GM12892 (cell line): Measurements from ENCODE around the gene PPIF.

Source experiments
- DNase-seq: peaks from one replicate; pipeline ENCODE4 v3.0.0; 2011; ENCODE audit not compliant: insufficient read length
- FAIRE-seq: peaks from 2 replicates; lab custom pipeline; 2011; peaks lifted over from hg19 to GRCh38; lab: Jason Lieb, UNC
- POLR2A ChIP-seq: IDR thresholded peaks from 2 replicates; pipeline ENCODE4 v1.6.1; 2011; ENCODE audit warnings: low read depth, low read length, control low read depth
- POLR2AphosphoS5 ChIP-seq: IDR thresholded peaks from 2 replicates; pipeline ENCODE4 v1.6.1; 2011; ENCODE audit warnings: low read depth, low read length, control low read depth
- TAF1 ChIP-seq: IDR thresholded peaks from 2 replicates; pipeline ENCODE4 v1.6.1; 2011; ENCODE audit warnings: low read depth, mild to moderate bottlenecking, control low read depth, low read length, borderline replicate concordance

The PPIF gene

GRCh38 chr10:79355420-79356017, 8.2 kb downstream of the PPIF start:
- DNase-seq (no peak), FAIRE-seq (no peak)
- TF ChIP-seq POLR2AphosphoS5 (peak; percentile 71; the same call in 1 of the 2 replicates), POLR2A (peak; percentile 36), TAF1 (no peak)

DNA sequence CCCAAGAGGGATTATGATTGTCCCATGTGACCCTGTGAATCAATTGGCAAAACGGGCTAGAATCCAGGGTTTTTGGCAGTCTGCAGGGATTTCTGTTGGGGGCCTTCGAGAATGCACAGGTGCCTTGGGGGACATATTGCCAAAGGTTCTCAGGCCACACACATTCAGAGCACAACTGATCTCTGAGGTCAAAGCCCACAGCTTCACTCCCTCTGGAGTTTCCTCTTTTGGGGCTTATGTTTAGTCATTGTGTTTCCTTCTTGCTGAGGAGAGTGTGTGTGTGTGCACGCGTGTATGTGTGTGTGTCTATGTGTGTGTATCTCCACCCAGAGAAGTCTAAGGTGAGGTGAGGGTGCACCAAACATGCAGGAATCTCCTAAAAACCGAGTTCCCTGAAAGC, 8.8 kb downstream of the PPIF start:
- 0 out of 2 replicates have a peak, but pooled peaks have one; percentile 36 for TF ChIP-seq POLR2A
- TF ChIP-seq TAF1, result no peak
- FAIRE-seq (no peak), DNase-seq (no peak)

DNA sequence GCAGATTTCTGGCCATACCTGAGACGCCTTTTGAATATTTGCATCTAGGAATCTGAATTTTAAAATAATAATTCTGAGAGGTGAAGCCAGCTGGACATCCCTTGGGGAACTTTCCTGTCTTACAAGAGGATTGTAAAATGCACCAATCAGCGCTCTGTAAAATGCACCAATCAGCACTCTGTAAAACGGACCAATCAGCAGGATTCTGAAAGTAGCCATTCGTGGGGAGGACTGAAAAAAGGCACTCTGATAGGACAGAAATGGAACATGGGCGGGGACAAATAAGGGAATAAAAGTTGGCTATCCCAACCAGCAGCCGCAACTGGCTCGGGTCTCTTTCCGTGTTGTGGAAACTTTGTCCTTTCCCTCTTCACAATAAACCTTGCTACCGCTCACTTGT, 9.9 kb downstream of the PPIF start:
- no peak for TF ChIP-seq TAF1
- no peak for TF ChIP-seq POLR2A
- TF ChIP-seq POLR2AphosphoS5, result no peak
- no peak for FAIRE-seq
- no peak for DNase-seq

- TF ChIP-seq POLR2A, result no peak
- no peak for TF ChIP-seq POLR2AphosphoS5
- FAIRE-seq, result no peak
- no peak for DNase-seq
Observed at GRCh38 chr10:79358811-79359210, 11.5 kb downstream of the PPIF start.

DNA sequence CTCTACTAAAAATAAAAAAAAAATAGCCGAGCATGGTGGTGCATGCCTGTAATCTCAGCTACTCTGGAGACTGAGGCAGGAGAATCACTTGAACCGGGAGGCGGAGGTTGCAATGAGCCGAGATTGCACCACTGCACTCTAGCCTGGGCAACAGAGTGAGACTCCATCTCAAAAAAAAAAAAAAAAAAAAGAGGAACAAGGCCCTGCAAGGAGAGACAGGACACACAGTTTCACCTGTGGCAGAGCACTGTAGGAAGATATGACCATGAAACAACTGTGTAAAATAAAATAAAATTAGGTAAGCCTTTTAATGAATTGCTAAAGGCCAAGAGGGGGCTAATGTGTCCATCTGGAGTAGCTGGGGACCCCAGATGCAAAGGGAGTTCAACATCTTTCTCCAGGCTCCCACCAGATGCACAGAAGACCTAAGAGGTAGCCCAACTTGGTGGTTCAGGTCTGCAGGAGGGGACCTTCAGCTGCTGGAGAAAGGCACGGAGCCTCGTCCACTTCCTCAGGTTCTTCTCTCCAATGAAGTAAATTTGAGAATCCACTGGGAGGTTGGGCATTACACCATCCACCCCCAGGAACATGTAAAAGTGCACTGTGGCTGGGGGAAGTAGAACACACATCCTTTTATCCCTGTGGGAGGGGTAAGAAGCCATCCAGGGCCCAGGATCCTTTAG, 12.7 kb downstream of the PPIF start:
- no peak for TF ChIP-seq POLR2A
- no peak for TF ChIP-seq POLR2AphosphoS5
- TF ChIP-seq TAF1, result no peak
- no peak for FAIRE-seq

GRCh38 chr10:79360499-79361342, 13.5 kb downstream of the PPIF start:
- TF ChIP-seq POLR2AphosphoS5, result no peak
- no peak for TF ChIP-seq TAF1
- no peak for TF ChIP-seq POLR2A
- FAIRE-seq, result no peak
- no peak for DNase-seq

More for the DNA sequence above, 12.7 kb downstream of the PPIF start:
- no peak for DNase-seq

DNA sequence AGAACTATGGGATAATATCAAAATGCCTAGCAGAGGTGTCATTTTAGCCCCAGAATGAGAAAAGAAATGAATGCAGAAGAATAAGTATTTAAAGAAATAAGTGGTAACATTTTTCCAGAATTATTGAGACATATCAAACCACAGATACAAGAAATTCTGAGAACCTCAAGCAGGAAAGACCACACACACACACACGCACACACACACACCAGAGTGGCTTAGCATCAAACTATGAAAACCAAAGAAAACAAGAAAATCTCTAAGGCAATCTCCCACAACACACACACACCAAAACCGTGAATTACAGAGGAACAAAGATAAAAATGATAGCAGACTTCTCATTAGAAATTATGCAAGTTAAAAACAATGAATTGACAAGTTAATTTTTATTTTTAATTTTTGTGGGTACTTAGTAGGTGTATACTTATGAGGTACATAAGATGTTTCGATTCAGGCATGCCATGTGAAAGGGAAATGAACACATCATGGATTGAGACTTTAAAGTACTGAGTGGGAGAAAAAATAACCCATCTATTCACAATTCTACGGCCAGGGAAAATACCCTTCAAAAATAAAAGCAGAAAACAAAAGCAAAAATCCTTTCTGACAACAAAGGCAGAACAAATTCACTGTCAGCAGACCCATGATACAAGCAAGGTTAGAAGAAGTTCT, 14.6 kb downstream of the PPIF start:
- DNase-seq (no peak), FAIRE-seq (no peak)
- TF ChIP-seq POLR2AphosphoS5 (no peak), POLR2A (no peak), TAF1 (no peak)

DNA sequence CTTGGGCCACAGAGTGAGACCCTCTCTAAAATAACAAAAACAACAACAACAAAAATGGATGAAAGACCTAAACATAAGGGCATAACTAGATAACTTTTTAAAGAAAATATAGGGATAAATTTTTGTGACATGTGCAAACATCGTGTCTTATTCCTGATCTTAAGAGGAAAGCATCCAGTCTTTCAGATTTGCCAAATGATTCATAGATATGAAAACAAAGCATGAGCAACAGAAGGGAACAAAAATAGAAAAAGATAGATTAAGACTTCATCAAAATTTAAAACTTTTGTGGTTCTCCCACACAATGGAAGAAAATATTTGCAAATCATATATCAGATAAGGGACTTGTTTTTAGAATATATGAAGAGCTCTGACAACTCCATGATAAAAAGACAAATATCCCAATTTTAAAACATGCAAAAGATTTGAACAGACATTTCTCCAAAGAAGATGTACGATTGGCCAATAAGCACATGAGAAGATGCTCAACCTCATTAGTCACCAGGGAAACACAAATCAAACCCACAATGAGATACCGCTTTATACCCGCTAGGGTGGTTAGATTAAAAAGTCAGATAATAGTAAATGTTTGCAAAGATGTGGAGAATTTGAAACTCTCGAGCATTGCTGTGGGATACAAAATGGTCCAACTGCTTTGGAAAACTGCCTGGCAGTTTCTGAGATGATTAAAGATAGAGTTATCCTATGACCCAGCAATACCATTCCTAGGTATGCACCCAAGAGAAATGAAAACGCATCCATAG, 20.3 kb downstream of the PPIF start:
- no peak for FAIRE-seq
- TF ChIP-seq POLR2AphosphoS5 (no peak), POLR2A (no peak), TAF1 (no peak)
- DNase-seq, result no peak

DNA sequence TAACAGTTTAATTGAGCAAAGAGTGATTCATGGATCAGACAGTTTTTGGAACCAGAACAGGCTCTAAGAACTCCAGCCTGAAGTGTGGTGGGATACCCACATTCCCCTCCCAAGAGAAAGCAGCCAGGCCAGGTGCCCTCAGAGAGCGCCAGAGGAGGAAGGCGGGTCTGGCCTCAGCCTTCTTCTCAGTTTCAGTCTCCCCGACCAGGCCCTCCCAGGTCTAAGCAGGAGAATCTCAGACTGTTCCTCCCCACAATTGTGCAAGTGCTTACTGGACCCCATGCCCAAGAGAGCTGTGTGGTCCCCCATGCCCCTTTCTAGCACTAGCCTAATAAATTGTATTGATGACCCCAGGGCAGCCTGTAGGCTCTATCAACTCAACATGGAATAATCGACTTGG, 25.6 kb downstream of the PPIF start:
- no peak for DNase-seq
- FAIRE-seq, result no peak
- TF ChIP-seq TAF1 (no peak), POLR2A (no peak), POLR2AphosphoS5 (no peak)

GRCh38 chr10:79374312-79375191, 27.3 kb downstream of the PPIF start:
- TF ChIP-seq TAF1 (no peak), POLR2AphosphoS5 (no peak), POLR2A (no peak)
- FAIRE-seq (peak; percentile 50), DNase-seq (peak; percentile 74)
